ENCODE measurements around the gene SLC9A8. TPM values are rescaled to one million over a fixed set of nuclear protein-coding genes. Genes with fewer than 3 reads are reported as not detected.

The SLC9A8 gene
- total RNA-seq, 4 donors from 2014 or later, result 8.2 to 17.3 (median 12.1) TPM

DNA sequence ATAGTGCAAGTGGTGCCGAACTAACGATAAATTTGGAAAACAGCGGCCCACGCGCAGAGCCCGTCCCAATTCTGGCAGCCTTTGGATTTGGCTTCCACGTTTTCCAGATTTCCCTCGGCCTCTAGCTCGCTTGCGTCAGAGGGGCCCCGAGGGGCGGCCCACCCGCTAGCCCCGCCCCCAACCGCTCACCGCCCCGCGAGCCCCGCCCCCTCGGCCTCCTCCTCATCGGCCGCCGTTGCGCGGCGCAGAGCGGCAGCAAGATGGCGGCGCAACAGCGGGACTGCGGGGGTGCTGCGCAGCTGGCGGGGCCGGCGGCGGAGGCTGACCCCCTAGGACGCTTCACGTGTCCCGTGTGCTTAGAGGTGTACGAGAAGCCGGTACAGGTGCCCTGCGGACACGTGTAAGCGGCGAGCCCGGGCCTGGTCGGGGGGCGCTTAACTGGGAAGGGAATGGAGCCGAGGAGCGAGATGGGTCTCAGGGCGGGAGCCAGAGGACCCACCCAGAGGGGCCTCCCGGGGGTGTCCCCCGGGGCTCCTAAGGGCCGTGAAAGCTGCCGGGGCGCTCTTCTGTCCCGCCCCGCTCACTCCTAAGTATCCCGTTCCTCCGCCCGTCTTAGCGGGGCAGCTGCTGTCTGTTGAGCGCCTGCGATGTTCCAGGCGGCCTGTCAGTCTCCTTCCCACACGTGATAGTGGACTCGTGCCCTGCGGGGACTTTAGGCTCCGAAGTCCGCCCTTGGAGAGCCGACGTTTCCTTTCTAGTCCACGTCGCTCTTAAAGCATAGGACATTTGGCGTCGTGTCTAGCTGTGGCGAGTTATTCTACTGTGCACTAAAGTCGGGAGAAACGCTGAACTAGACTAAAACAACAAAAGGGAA lies 123.8 kb downstream of the SLC9A8 start, which contains the start of gene RNF114:
TSS of gene RNF114 (plus strand) at position 245 of the 874 bp plus-strand sequence. CDS start at position 261, 16 bp downstream.
- no peaks in the 10 kb centered on the region for H3K27me3 ChIP-seq
- peaks cover 0 to 55% (median 24%) of the 10 kb centered on the region in 4 donors for H3K4me1 ChIP-seq
- TF ChIP-seq EP300 (IDR thresholded peaks at IDR 0.05), result peak; percentile 54 to 99
- peak; percentile 73 to 97 for TF ChIP-seq POLR2A (IDR thresholded peaks at IDR 0.05)
- TF ChIP-seq, protein P1, sequence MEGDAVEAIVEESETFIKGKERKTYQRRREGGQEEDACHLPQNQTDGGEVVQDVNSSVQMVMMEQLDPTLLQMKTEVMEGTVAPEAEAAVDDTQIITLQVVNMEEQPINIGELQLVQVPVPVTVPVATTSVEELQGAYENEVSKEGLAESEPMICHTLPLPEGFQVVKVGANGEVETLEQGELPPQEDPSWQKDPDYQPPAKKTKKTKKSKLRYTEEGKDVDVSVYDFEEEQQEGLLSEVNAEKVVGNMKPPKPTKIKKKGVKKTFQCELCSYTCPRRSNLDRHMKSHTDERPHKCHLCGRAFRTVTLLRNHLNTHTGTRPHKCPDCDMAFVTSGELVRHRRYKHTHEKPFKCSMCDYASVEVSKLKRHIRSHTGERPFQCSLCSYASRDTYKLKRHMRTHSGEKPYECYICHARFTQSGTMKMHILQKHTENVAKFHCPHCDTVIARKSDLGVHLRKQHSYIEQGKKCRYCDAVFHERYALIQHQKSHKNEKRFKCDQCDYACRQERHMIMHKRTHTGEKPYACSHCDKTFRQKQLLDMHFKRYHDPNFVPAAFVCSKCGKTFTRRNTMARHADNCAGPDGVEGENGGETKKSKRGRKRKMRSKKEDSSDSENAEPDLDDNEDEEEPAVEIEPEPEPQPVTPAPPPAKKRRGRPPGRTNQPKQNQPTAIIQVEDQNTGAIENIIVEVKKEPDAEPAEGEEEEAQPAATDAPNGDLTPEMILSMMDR (IDR thresholded peaks at IDR 0.05), result peak in 2 of 5 experiments; percentile 14 to 38
- H3K36me3 ChIP-seq, result peaks cover 0 to 15% (median 0%) of the 10 kb centered on the region in 3 donors
- 0 to 1% methylated on average over 36 to 69 of the region's 79 CpGs for WGBS, 2 donors
- peak within 1 kb of the TSS; percentile 94 to 98 (median 96) for H3K27ac ChIP-seq
- H3K9me3 ChIP-seq, result no peaks in the 10 kb centered on the region
- peak; percentile 92 to 94 for DNase-seq (ENCODE audit: low spot score in 2 of 2)
- H3K4me3 ChIP-seq, result peak within 1 kb of the TSS; percentile 80 to 98 (median 88)

DNA sequence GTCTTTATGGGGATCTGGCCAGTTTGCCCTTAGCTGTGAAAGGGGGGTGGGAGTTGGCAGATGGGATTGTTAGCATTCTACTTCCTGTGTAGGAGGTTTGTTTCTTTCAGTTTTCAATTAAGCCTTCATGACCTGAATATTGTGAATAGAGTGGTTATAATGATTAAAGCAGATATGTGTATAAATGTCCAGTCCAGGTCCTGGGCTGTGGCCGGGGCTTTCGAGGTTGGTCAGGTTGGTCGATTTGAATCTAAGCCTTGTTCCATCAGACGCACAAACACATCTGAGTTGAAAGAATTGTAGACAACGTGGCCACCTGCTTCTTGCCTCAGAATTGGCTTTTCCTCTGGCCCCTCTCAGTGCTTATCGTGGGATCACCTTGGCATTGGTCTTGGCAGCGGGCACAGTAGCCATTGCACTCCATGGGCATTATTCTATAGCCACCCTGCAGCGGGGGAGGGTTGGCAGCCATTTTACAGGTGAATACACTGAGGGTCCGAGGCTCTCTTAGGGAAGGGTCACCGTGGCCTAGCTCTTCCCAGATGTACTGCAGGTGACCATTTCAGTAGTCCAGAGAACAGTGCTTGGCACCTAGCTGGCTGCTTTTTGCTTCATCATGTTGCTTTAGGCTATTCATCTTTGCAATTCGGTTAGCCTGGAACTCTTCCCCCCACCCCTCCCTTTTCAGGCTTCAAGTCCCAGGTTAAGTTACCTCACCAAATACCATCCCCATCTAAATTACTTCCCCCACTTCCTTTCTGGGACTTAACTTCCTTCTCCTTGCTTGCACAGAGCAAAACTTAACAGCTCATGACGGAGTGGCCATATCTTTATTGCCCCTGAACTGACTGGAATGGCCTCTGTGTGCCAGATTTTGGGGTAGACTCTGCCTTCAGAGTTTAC lies 124.7 kb downstream of the SLC9A8 start:
- WGBS, 2 donors, result 14 to 16% methylated on average over 10 to 12 of the region's 12 CpGs
- Histone ChIP-seq H3K36me3 (peaks cover 0 to 24% (median 0%) of the 10 kb centered on the region in 3 donors), H3K4me3 (peak overlapping the region; percentile 80 to 98 (median 88)), H3K4me1 (peaks cover 0 to 64% (median 24%) of the 10 kb centered on the region in 4 donors), H3K27me3 (no peaks in the 10 kb centered on the region), H3K27ac (peak overlapping the region; percentile 94 to 98 (median 96)), H3K9me3 (no peaks in the 10 kb centered on the region)
- TF ChIP-seq POLR2A (IDR thresholded peaks at IDR 0.05) (no peak), EP300 (IDR thresholded peaks at IDR 0.05) (no peak)
- TF ChIP-seq, protein P1 (IDR thresholded peaks at IDR 0.05), result no peak
- no peak for DNase-seq (ENCODE audit: low spot score in 2 of 2)

DNA sequence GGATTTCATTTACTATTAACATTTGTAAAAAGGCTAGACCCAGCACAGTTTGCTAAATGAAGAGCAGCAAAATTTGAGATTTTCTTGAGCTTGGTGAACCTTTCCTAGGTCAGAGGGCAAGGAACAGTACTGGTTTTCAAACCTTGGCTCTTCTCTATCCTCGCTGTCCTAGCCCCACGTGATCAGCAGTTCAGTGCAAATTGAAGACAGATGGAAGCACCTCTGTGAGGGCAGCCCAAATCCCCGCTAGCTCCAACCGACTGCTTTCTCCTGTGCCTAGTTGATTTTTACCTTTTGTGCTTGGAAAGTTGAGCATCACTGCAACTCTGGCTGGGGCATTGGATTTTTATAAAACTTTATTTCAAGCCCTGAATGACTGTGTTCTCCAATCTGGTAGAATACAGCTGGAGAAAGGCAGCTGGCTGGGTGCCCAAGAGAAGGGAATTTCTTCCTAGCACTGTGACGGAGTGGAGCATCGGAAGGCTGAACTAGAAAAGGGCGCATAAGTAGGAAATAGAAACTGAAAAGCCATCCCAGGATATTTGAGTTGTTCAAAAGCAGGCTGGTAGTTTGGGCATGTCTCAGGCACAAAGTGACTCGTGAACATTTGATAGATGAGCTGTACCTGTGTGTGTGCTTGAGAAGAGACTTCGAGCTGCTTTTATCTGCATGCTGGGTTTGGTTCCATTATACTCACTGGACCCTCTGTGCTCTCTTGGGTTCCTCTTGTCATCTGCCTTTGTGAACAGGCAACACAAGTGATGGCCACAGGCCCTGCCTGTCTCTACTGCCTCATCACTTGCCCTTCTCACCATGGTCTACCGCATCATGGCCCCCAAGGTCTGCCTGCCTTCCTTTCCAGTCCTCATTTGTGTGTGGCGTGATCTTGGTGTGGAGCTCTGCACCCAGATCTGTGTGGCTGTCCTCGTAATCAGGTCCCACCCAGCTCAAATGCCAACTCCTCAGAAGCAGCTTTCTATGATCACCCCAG lies 125.8 kb downstream of the SLC9A8 start:
- Histone ChIP-seq H3K27me3 (no peaks in the 10 kb centered on the region), H3K4me3 (peak overlapping the region in 2 of 4 donors; percentile 4 to 98), H3K36me3 (peaks cover 0 to 33% (median 0%) of the 10 kb centered on the region in 3 donors), H3K4me1 (peaks cover 0 to 71% (median 24%) of the 10 kb centered on the region in 4 donors), H3K27ac (peak overlapping the region in 3 of 4 donors; percentile 96 to 98 (median 96)), H3K9me3 (no peaks in the 10 kb centered on the region)
- TF ChIP-seq EP300 (IDR thresholded peaks at IDR 0.05) (peak in 1 of 2 donors; percentile 11), POLR2A (IDR thresholded peaks at IDR 0.05) (no peak)
- TF ChIP-seq, protein P1 (IDR thresholded peaks at IDR 0.05), result no peak
- peak; percentile 51 to 57 for DNase-seq (ENCODE audit: low spot score in 2 of 2)
- 55 to 61% methylated on average over 12 of the region's 12 CpGs for WGBS, 2 donors

DNA sequence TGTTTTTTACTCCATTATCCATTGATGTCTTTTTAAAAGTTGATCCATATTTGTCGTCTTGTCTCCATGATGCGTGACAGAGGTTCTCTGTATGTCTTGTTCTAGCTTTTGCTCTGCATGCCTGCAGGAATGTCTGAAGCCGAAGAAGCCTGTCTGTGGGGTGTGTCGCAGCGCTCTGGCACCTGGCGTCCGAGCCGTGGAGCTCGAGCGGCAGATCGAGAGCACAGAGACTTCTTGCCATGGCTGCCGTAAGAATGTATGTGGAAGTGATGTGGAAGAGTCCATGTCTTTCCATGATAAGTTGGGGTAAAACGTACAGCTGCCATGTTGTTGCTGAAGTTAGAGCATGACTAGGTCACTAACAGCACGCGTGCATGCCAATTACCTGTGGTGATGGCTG lies 128.8 kb downstream of the SLC9A8 start:
- Histone ChIP-seq H3K9me3 (no peaks in the 10 kb centered on the region), H3K27ac (no peak overlapping the region), H3K27me3 (no peaks in the 10 kb centered on the region), H3K4me3 (no peak overlapping the region), H3K36me3 (peaks cover 0 to 59% (median 3%) of the 10 kb centered on the region in 3 donors), H3K4me1 (peaks cover 0 to 73% (median 22%) of the 10 kb centered on the region in 4 donors)
- WGBS, 2 donors, result 90 to 93% methylated on average over 15 of the region's 15 CpGs
- no peak for DNase-seq (ENCODE audit: low spot score in 2 of 2)
- no peak for TF ChIP-seq POLR2A (IDR thresholded peaks at IDR 0.05)

Small RNA genes within 50 kb of the gene (small RNA-seq; reads per million reads assigned to genes)
- gene RF00017 (not detected), gene RF00019 (not detected), gene RNU6-919P (not detected)

Other genes starting within 250 kb of the SLC9A8 start
- gene PTGIS, start 244.7 kb upstream of the SLC9A8 start, total RNA-seq, result 10 to 100 TPM; 31.5 to 92.4 (median 47.5) TPM
- gene B4GALT5, start 99.0 kb upstream of the SLC9A8 start, total RNA-seq, result 10 to 100 TPM; 13.6 to 25.2 (median 20.7) TPM
- 1 to 10 TPM; 4.4 to 7.2 (median 6.3) TPM for gene SPATA2, start 102.7 kb downstream of the SLC9A8 start, total RNA-seq
- 100 to 1,000 TPM; 211 to 311 (median 272) TPM for gene RNF114, start 123.6 kb downstream of the SLC9A8 start, total RNA-seq
- gene SNAI1, start 170.2 kb downstream of the SLC9A8 start, total RNA-seq, result 10 to 100 TPM in 1 of 4 donors, 1 to 10 TPM in 3; 4.2 to 14.4 (median 6.0) TPM

Data from tibial nerve (tissue), 4 donors.